GM23248 (cell line): ENCODE results near the gene TMEM61.

Experiments used
- EZH2 ChIP-seq: fragments of 200-600 bp; sonication (generic); IDR thresholded peaks from 2 replicates; pipeline ENCODE4 v1.6.1; 2018; ENCODE audit warnings: antibody characterized with exemption, mild to moderate bottlenecking; ENCODE audit not compliant: insufficient read depth, poor library complexity, severe bottlenecking
- EZH2phosphoT487 ChIP-seq: fragments of 200-600 bp; sonication (generic); IDR thresholded peaks from 2 replicates; pipeline ENCODE4 v1.6.1; 2018; ENCODE audit warnings: antibody characterized with exemption, moderate library complexity, mild to moderate bottlenecking, low read depth; ENCODE audit not compliant: insufficient read depth

GRCh38 chr1:55041613-55042012 is 61.2 kb downstream of the TMEM61 start:
- TF ChIP-seq EZH2 (no peak), EZH2phosphoT487 (no peak)
